CD4-positive, alpha-beta T cell treated with Interleukin-10 for 1 hour (primary cell): ENCODE results near the gene GREB1L.
A peak's percentile ranks its signal among the peaks of the same experiment; 100 is the strongest.

Experiments used
- DNase-seq: peaks from one replicate; pipeline ENCODE4 v3.0.0-alpha.2; 2020

The GREB1L gene

DNA sequence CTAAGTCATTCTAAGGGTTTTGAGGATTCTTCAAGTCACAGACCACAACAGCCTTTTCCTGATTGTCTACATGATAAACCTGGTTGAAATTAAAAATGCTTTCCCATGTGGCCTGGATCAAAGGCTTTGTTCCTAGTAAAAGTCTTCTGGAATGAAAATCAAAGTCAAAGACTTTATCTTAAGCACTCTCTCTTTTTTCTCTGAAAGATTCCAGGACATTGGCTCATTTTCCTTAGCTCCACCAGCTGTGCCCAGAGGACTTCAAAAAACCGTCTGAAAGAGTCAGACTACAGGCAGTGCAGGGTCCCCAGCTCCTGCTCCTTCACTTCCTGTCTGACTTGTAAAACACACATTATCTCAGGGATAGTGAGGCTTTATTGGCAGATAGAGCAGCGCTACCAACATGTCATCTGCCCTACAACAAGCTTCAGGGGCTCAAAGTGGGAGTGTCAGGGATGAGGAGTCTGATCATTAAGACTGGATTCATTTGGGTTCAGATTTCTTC, 210.3 kb downstream of the GREB1L start:
- DNase-seq = no peak

DNA sequence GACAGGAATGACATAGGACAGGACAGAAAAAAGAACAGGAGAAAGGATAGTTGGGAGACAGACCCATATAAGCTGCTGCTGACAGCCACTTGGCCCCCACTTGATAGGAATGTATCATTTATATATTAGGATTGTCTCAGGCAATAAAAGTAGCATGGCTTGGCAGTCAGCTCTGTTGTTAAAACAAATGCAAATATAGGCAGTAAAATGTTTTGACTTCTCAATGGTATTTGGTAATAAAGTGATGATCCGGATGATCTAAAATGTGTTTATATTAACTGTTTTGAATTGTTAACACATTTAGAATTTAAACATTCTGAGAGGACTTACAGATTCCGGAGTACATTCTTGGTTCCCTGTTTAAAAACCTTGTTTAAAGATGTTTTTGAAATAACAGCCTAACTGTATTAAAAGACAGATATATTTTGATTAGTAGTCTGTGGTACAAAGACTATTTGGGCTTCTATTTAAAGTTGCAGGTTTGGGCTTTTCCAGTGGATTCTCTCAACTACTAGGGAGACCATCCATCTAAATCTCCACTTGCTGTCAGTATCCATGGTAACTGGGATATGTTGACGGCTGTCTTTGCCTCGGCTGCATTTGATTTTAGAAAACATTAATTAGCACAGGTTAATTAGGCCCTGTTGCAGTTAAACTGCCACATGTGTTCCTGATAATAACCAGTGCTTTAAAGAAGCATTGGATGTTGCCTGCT, 210.9 kb downstream of the GREB1L start:
- DNase-seq = no peak

DNA sequence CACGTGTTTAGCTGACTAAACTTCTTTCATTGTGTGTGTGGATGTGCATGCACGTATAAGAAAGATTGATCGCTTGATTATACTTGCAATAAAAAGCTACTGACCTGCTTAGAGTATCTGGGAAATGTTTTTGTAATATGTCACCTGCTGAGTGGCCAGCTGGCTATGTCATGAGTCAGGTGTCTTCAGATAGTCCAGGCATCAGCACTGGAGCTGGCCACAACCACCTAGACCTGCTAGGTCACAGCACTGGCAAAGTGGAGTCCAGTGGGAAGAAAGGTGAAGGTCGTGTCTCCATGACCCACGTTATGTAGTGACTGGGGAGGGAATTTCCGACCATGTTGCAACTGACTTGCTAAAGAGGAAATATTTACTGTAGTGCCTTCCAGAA, 211.5 kb downstream of the GREB1L start:
- no peak for DNase-seq

DNA sequence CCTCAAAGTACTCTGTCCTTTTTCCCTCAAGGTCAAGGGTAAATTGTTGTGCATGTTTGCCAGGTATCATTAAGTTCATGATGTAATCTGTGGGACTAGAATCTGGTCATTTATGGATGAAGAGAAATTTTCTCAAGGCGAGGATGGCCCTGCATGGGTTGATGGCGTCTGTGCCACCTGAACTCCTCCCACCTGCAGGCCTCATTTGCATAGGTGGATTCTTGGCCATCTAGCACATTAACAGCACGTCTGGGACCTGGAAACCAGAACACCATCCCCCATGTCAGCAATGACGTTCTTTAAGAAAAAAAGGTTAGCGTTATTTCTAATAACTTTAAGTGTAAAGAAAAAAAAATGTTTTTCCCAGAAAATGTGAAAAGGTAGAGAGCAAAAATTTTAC, 212.7 kb downstream of the GREB1L start:
- no peak for DNase-seq

DNA sequence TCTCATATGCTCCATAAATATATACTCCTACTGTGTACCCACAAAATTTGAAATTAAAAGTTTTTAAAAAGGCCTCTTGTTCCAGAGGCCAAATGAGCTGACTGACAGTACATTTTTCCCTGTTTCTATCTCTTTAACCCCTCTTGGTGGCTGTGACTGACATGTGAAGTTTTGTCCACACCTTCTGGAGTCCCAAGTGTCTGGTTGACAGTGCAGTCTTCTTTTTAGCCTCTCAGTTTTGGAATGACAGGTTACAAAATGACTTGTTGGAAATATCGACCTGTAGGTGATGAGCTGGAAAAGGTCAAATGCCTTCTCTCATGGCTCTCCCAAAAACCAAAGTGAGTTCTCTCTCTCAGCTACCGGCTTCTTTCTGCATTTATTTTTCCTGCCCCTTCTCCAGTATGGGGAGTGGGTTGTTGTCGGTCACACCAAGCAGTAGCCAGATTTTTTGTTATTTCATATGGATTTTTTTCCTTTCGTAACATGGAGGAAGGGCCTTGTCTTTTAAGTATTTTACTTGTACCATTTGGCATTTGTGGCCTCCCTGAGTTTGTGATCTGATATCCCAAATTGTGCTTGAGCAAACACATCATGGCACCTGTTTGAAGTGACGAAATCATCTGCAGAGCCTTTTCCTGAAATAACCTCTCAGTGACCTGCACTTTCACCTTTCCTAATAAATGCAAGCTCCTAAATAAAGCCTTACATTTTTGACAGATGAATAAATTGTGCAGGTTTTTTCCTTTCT, 214.6 kb downstream of the GREB1L start:
- DNase-seq = no peak

DNA sequence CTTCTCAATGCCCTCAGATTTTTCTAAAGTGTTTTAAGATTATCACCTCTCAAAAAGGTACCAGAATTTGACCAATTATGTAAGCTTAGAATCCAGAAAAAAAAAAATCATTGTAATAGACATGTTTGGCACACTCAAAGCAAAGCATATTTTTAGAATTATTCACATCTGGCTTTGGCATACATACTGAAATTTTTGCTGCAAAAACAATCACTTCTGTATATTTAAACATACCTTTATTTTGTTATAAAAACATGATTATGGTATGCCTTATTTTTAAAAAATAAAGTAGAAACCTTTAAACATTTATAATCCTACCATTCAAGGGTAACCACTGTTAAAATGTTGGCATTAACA, 215.1 kb downstream of the GREB1L start:
- no peak for DNase-seq

DNA sequence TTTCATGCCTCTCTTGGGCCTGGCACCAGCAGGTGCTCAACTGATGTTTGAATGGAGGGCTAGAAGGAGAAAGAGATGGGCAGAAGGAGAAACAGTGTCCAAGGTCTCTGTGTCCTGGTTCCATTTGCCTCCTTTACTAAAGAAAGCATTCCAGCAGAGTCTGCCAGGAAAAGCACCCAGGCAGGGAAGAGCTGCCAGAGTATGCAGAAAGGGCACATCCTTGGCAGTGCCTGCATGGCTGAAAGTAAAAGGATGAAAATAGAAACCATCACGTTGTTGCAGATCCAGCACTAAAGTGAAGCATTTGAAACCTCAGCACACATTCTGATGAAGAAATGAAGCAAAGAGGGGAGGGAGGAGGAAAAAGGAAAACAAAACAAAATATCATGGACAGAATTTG, 216.3 kb downstream of the GREB1L start:
- DNase-seq = no peak

DNA sequence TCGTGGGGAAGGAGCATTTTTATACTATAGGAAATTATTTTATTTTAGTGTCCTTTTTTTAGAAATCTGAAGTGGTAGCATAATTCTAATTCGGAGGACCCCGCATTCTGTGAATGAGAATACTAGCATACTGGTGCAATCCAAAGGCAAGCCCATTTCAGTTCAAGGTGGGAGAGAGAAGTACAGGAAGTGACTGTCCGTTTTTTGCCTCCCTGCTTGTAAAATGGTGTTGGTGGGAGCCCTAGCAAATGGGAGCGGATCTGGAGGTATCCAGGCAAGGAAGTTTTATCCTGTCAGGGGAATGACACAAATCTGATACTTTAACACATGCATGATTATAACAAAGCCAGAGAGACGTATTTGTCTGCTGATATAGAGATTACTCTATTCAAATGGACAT, 216.8 kb downstream of the GREB1L start:
- no peak for DNase-seq

DNA sequence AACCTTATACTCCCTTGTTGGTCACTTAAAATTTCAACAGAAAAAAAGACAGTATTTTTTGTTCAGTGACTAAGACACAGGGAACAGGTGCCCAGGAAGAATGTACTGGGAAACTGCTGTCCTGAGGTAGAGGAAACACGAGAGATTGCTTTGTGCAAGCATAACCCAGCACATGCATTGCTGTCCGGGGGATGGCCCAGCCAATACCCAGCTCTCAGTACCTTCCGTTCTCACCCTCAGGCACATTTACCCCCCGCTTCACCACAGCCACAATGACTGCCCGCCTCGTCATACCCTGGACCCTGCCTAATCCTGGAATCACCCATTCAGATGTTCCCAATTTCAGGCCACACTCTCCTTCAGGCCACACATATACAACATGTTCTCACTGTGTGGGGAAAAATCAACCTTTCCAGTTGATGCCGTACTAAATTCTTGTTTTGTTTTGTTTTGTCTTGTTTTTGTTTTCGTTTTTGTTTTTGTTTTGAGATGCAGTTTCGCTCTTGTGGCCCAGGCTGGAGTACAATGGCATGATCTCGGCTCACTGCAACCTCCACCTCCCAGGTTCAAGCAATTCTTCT, 217.8 kb downstream of the GREB1L start:
- no peak for DNase-seq

DNA sequence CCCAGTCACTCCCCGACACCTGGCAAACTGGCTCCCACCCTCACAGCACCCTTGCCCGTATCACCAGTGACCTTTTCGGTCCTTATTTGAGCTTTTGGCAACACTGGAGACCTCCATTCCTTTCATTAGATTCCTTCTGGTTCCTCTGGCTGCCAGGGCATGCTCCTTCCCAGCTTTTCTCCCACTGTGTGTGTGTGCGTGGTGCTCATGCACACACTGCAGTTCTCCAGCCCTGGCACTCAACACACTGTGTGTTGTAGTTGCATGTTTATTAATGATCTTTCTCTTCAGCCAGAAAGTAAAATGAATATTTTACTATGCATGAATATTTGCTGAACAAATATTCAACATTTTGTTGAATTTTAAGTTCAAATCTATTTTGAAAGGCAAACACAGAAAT, 219.4 kb downstream of the GREB1L start:
- DNase-seq = no peak

DNA sequence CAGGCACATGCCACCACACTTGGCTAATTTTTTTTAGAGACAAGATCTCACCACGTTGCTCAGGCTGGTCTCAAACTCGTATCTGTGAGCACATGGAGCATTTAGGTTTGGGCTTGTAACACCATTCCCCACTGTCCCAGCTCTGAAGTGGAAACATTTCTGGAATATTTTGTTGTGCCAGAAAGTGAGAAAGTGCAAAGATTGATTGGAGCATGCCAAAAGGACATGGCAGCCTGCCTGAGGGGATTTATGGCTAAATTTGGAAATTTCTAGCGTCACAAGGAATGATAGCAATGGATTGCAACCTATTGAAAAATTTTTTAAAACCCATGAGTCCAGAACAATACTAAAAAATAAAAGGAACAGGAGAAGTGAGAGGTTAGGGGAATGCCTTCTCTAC, 221.7 kb downstream of the GREB1L start:
- no peak for DNase-seq

DNA sequence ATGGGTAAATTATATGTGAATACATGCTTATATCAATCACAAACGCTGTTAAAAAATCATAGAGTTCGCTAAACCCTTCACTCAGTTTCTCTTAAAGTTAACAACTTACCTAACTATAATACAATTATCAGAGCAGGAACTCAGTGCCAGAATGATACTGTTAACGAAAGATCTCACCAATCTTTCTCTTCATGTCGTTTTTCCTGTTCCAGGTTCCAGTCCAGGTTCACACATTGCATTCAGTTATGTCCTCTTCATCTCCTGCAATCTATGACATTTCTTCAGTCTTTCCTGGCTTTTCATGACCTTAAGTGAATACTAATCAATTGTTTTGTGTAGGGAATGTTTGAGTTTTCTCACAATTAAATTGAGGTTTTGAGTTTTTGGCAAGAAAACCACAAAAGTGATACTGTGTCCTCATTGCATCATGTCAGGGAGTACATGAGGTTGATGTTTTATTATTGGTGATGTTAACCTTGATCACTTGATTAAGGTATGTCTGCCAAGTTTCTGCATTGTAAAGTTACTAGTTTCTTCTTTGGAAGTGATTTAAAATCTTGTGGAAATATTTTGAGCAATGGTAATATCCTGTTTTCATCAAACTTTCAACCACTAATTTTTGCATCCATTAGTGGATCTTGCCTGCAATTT, 226.6 kb downstream of the GREB1L start:
- no peak for DNase-seq

DNA sequence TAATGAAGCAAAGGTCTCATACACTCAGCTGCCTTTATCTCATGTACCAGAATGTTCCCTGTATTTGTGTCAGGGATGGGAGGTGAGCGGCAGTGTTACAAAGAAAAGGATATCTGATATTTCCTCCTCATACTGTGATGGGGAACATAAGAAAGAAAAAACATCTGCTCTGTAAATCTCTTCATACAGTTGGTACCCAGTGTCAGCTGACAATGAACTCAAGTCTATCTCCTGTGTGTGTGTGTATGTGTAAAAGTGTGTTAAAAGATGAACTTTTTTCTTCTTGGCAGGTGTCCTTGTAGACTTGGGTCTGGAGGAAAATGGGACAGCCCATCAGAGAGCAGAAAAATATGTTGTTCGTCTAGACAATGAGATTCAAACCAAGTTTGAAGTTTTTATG, 230.7 kb downstream of the GREB1L start:
- DNase-seq = no peak

DNA sequence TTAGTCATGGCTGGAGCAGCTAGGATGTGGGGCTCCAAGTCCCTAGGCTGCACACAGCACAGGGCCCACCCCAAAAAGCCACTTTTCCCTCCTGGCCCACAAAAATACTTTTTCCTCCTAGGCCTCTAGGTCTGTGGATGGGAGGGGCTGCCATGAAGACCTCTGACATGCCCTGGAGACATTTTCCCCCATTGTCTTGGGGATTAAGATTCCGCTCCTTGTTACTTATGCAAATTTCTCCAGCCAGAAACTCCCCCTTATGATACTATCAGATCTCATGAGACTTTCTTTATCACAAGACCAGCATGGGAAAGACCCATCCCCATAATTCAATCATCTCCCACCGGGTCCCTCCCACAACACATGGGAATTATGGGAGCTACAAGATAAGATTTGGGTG, 232.6 kb downstream of the GREB1L start:
- DNase-seq = no peak

DNA sequence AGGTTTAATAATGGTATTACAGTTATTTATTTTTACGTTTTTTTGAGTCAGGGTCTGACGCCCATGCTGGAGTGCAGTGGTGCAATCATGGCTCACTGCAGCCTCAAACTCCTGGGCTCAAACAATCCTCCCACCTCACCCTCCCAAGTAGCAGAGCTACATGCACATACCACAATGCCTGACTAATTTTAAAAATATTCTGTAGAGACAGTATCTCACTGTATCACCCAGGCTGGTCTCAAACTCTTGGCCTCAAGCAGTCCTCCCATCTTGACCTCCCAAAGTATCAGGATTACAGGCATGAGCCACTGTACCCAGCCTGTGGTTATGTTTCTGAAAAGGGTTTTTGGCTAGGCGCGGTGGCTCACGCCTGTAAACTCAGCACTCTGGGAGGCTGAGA, 237.7 kb downstream of the GREB1L start:
- DNase-seq = no peak

DNA sequence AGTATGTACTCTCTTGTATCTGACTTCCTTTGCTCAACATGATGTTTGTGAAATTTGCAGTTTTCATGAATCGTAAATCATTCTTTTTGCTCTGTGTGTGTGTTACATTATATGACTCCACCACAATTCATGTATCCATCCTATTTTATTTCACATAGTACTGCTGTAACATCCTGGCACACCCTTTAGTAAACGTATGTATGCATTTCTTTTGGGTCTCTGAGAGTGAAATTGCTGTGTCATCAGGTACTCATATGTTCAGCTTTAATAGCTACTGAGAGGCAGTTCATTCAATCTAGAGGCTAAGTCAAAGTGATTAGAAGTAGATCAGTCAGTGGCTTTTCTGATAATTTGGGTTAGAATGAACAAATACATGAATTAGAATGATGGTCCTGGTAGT, 239.7 kb downstream of the GREB1L start:
- DNase-seq = no peak

DNA sequence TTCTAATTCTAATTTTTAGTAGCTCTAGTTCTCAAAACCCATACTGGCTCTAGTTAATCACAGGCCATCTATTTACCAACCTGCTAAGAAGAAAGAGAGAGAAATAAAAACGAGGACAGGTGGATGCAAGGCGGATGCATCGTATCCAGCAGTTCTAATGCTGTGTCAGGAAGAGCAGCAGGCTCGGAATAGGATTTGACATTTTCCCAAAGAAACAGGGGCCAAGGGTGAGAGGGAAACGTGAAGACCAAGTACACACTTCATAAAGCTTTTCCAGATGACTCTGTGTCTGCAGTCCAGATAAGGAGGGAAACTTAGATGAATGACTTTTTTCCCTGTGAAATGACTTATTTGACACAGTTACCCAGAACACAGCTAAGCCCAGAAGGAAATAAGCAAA, 241.0 kb downstream of the GREB1L start:
- no peak for DNase-seq

DNA sequence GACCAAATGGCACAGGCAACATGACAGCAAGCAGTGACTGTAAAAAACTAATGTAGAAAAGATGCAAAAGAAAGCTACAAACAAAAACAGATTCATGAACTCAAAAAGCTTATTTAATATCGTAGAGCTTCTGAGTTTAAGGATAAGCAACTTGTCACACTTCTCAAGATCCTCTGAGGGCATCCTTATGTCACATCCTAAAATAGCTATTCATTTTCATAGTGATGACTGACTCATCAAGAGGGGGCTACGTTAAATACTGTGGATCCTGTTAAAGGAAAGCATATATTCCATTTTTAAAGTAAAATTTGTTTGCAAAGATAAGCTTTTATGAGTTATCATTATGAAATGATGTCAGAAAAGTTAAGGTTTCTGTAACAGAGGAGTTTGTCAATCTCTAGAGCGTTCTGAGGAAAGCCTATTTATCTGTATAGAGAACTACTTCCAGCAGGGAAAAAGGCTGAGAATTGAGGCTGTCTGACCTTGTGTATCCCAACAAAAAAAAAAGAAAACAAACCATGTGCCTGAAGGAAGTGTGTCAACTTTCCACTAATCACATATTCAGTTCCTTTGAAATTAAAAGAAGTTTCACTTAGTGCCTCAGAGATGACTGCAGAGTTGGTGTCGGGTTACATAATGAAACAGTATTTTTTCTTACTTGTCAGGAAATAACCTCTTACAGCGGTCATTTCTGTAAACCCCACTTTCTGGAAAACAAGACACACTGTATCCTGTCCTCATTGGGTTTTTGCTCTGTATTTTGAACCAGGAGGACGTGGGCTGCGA, 243.0 kb downstream of the GREB1L start:
- DNase-seq = no peak

DNA sequence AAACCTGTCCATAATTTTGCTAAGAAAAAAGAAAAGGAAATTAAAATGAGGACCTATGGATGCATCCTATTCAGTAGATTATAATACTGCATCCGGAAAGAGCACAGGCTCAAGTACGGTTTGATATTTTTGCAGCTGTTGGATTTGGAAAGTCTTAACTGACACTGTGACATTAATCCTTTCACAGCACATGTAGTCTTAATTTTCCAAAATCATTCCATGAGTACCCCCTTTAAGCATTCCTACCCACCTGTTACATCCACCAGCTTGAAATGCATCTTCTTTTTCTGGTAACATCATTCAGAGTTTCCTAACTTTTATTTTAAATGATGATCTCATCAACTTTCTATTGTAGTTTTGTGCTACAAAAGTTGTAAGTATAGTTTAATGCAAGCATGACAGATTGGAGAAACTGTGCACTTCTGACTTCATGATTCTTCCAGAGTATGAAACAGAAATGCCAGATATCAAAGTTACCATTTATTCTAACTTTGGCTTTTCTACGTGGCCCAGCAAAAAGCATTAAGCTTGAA, 244.9 kb downstream of the GREB1L start:
- no peak for DNase-seq

DNA sequence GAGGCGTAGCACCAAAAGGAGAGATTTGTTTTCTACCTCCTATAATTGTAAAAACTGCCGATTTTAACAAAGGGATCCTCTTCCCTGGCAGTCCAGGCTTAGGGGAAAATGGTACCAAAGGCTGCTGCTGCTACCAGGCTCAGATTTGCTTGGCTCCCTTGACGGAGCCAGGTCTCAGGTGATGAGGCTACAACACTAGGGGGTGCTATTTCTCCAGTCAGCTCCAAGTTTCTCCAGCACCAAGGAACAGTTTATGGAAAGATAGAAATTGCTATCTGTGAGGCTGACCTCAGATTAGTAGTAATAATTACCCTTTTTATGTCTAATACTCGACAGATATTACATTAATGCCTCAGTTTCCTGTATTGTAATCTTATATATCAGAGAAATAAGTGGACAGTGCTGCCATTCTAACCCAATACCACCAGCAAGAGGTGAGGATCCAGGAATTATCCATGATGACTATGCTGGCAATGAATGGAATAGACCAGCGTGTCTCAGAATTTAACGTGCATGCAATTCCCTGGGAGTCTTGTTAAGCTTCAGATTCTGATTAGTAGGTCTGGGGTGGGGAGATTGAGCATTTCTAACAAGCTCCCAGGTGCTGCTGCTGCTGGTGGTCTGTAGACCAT, 247.2 kb downstream of the GREB1L start:
- DNase-seq = peak; percentile 42

DNA sequence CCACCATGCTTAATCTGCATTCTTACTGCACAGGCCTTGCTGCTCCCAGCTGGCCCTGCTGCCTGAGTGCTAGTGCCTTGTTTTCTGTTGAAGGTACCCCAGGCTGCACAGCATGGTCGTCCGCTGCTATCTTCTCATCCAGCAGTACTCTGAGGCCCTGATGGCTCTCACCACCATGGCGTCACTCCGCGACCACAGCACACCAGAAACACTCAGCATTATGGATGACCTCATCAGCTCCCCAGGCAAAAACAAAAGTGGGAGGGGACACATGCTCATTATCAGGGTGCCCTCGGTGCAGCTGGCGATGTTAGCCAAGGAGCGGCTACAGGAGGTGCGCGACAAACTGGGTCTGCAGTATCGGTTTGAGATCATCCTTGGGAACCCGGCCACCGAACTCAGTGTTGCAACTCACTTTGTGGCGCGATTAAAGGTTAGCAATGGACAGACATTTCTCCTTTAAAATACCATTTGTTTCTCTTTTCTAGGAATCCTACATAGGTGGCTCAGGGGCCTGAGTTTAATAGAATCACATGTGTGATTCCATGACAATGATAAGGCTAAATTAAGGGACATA, 248.0 kb downstream of the GREB1L start:
- no peak for DNase-seq

DNA sequence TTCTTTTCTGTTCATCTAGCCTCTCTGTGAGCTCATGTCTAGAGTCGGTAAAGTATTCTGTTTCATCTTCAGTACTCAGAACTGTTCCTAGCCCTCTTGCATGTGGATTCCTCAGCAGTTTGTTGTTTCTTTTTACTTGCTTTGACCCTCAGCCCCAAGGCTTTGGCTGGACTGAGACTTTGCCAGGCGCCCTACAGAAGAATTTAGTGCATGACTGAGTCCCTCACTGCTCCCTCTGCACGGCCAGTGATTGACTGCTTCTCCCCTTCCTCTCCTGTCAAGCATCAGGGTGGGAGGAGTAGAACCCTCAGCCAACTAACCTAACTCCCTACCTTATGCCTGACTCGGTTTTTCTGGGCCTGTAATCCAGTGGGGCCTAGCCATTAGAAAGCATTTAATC, 248.7 kb downstream of the GREB1L start:
- no peak for DNase-seq
